ENCODE data around the gene FYN.

Gene FYN

DNA sequence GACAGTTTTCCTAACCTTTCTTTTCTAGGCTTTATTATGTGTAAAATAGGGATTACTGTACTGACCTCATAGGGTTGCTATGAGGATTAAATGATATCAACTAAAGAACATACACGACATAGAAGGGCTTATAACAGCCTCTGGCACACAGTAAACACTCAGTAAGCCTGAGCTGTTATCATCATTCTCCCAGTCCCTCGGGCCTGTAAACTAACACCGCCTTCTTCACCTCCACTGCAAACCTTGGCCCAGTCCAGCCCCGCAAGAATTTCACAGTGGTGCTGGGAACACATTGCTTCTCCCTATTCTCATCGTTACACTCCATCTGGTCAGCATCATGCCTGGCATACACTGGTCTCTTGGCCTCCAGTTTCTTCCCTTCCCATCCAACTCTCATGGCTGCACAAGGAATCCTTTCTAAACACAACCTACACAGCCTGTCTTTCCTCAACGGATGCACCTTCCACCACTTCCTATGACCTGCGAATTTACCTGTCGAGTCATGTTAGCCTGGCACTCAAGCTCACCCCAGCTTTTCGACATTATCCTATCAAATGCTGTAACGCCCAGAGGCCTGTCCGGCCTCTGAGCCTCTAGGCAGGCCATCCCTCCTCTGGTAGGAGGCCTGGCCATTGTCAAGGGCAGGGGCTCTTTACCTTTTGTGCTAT, 92.1 kb downstream of the FYN start:
- no peak overlapping the region for H3K4me3 ChIP-seq (replicated peaks in 1 of 2; ENCODE audit: low read depth in 2 of 2, low read length in 2 of 2)
- DNase-seq (ENCODE audit: low read depth in 2 of 2), result peak; percentile 41 to 89
- TF ChIP-seq, protein P1, sequence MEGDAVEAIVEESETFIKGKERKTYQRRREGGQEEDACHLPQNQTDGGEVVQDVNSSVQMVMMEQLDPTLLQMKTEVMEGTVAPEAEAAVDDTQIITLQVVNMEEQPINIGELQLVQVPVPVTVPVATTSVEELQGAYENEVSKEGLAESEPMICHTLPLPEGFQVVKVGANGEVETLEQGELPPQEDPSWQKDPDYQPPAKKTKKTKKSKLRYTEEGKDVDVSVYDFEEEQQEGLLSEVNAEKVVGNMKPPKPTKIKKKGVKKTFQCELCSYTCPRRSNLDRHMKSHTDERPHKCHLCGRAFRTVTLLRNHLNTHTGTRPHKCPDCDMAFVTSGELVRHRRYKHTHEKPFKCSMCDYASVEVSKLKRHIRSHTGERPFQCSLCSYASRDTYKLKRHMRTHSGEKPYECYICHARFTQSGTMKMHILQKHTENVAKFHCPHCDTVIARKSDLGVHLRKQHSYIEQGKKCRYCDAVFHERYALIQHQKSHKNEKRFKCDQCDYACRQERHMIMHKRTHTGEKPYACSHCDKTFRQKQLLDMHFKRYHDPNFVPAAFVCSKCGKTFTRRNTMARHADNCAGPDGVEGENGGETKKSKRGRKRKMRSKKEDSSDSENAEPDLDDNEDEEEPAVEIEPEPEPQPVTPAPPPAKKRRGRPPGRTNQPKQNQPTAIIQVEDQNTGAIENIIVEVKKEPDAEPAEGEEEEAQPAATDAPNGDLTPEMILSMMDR (IDR thresholded peaks at IDR 0.05; ENCODE audit: low read depth, low read length), result no peak

DNA sequence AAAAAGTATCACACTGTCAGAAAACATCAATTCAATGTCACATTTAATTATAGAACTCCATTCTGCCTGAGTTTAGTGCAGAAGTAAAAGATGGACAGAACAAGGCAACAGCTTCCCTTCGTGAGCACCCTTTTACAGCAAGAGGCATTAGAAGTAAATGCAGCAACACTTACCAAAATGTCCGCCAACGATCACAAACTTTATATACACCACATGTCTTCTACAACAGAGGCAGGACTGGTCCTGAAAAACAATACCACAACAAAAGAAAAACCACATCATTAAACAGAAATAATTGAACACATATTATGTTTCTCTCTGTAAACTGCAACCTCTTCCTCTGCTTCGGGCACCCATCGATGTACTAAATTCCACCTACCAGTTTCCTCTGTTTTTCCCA, 92.9 kb downstream of the FYN start:
- TF ChIP-seq, protein P1 (IDR thresholded peaks at IDR 0.05; ENCODE audit: low read depth, low read length), result no peak
- H3K4me3 ChIP-seq (replicated peaks in 1 of 2; ENCODE audit: low read depth in 2 of 2, low read length in 2 of 2), result no peak overlapping the region
- no peak for DNase-seq (ENCODE audit: low read depth in 2 of 2)

DNA sequence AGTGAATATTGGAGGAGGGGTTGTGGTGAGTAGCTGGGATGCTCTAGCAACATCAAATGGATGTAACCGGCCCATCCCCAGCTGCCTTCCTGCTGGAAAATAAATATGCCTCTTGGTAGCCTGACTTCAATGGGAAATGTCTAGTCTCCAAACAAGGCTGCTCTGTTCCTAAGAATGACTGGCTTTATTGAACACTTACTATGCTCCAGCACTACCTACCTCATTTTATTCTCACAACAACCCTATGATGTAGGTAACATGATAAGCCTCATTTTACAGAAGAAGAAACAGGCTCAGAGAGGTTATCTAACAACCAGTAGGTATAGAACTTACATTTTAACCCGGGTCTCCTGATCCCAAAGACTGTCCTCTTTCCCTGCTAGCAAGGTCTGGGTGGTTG, 93.6 kb downstream of the FYN start:
- TF ChIP-seq, protein P1 (IDR thresholded peaks at IDR 0.05; ENCODE audit: low read depth, low read length), result no peak
- no peak overlapping the region for H3K4me3 ChIP-seq (replicated peaks in 1 of 2; ENCODE audit: low read depth in 2 of 2, low read length in 2 of 2)
- no peak for DNase-seq (ENCODE audit: low read depth in 2 of 2)

DNA sequence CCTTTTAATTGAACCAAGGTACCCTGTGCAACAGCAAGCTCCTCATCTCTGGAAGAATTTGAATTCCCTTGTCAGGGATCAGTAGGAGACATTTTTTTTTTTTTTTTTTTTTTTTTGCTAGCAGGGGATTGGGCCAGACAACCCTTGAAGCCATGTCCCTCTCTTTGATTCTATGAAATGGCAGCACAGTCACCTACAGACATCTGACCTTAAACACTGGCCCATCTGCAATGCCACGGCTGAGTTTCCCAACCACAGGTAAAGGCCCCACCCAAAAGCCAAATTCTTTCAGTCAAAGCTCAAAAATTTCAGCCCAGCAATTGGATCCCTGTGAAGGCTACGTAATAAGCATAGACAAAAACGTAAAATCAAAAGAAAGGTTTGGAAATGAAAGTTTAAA, 94.2 kb downstream of the FYN start:
- H3K4me3 ChIP-seq (replicated peaks in 1 of 2; ENCODE audit: low read depth in 2 of 2, low read length in 2 of 2), result no peak overlapping the region
- TF ChIP-seq, protein P1 (IDR thresholded peaks at IDR 0.05; ENCODE audit: low read depth, low read length), result no peak
- DNase-seq (ENCODE audit: low read depth in 2 of 2), result no peak

DNA sequence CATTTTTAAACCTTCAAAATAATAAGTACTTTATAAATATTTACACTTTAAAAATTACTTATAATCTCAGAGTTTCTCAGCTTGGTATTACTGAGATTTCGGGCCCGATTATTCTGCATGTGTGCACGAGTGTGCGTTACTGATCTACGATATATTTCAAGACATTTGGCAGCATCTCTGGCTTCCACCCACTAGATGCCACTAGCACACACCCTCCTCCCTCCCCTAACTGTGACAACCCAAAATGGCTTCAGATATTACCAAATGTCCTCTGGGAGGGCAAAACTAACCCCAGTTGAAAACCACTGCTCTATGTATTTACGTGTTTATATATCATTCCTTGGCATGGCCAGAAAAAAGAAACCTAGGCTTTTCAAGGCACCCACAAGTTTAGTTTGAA, 95.9 kb downstream of the FYN start:
- H3K4me3 ChIP-seq (replicated peaks in 1 of 2; ENCODE audit: low read depth in 2 of 2, low read length in 2 of 2), result no peak overlapping the region
- TF ChIP-seq, protein P1 (IDR thresholded peaks at IDR 0.05; ENCODE audit: low read depth, low read length), result no peak
- no peak for DNase-seq (ENCODE audit: low read depth in 2 of 2)

DNA sequence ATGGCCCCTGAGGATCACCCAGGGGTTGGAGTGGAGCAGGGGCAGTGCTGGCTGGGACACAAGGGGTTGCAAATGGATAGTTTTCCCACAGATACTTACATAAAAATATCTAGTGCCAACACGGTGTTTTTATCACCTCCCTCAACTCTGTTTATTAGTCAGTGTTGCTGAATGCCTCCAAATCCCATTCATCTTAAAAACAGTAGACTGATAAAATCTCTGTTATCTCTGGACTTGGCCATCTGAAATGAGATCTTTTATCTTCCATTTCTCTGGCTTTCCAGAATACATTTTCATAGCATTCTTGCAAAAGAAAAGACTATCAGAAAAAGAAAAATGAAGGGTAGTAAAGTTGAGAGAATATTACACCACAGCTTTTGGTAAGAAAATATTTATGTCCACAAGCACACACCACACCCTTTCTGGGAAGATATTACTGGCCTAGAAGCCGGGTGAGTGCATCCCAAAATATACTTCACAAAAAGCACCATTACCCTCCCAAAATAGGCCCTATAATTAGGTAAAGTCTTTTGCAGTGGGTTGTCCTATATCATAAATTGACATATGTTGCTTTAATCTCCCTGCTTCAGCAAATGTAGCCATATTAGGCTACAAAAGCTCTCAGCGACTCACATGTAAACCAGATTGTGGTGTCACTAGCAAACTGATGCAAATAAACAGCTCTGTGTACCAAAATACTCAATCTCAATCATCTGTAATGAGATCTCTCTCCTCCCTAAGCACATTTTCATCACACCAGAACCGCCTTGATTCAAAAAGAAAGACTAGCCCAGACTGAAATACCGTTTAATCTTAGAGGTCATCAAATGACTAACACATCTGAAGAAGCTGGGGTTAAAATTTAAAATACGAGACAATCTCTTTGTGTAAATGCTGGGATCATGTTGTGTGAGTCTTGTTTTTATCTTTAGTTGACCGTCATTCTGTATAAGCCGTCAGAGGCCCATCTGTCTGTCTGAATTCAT, 96.7 kb downstream of the FYN start:
- no peak overlapping the region for H3K4me3 ChIP-seq (replicated peaks in 1 of 2; ENCODE audit: low read depth in 2 of 2, low read length in 2 of 2)
- DNase-seq (ENCODE audit: low read depth in 2 of 2), result no peak
- TF ChIP-seq, protein P1 (IDR thresholded peaks at IDR 0.05; ENCODE audit: low read depth, low read length), result no peak

Data from cardiac fibroblast (primary cell).